NCI-H2196 treated with DMSO at 0.1 percent for 48 hours (cell line): ENCODE results near the gene LAMA5.

Experiments
- DNase-seq: peaks from one replicate; lab custom pipeline; 2025; ENCODE audit not compliant: unreplicated experiment; lab: John Stamatoyannopoulos, UW

Gene LAMA5

GRCh38 chr20:62304331-62305148, 62.6 kb downstream of the LAMA5 start:
- no peak for DNase-seq

- no peak for DNase-seq
Measured at GRCh38 chr20:62303340-62304226, 63.5 kb downstream of the LAMA5 start.

- no peak for DNase-seq
Measured at GRCh38 chr20:62303062-62303339, 64.1 kb downstream of the LAMA5 start.

DNA sequence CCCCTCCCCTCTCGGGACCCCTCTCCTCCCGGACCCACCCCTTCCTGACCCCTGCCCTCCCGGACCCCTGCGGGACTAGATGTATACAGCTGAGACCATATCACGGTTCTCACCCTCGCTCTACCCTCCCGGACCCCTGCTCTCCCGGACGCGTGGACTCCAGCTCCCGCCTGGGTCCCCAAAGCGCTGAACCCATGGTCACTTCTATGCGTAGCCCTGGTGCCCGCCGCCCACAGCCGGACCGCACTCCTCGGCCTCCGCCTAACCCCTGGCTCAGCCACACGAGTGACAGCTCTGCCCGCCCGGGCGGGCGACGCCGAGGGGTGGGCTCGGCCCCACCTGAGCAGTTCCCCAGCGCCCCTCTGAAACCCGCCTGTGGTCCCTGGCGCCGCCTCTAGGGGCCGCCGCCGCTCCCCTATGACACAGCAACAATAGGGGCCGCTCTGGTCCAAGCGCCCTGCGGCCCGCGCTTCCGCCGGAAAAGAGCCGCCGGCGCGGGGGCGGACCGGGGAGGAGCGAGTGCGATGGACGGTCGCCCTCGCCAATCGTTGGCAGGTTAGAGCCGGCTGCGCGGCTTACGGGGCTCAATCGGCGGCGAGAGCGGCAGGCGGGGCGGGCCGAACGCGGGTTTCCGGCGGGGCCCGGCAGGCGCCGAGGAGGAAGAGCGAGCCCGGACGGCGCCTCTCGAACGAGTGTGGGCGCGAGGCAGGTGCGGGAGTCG, 64.6 kb downstream of the LAMA5 start, which contains the start of gene ADRM1:
ADRM1 (plus strand) TSS at position 657 of the 721 bp plus-strand sequence. CDS start 572 bp downstream, outside the sequence.
- DNase-seq = peak; percentile 93

DNA sequence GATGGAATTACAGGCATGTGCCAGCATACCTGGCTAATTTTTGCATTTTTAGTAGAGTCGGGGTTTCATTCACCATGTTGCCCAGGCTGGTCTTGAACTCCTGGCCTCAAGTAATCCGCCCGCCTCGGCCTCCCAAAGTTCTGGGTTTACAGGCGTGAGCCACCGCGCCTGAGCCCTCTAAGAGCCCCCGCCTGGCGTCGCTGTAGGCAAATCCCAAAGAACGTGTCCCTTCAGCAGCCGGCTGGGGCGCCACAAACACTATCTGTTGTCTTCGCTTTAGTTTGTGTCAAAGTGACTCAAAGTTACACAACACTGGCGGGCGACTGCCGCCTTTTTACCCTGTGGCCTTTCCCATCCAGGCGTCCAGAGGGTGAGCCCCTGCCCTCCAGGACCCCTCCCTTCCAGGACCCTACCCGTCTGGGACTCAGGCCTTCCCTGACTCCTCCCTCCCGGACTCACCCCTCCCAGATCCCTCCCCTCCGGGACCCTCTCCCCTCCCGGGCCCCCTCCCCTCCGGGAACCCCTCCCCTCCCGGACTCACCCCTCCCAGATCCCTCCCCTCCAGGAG, 65.3 kb downstream of the LAMA5 start:
- DNase-seq = peak; percentile 88

DNA sequence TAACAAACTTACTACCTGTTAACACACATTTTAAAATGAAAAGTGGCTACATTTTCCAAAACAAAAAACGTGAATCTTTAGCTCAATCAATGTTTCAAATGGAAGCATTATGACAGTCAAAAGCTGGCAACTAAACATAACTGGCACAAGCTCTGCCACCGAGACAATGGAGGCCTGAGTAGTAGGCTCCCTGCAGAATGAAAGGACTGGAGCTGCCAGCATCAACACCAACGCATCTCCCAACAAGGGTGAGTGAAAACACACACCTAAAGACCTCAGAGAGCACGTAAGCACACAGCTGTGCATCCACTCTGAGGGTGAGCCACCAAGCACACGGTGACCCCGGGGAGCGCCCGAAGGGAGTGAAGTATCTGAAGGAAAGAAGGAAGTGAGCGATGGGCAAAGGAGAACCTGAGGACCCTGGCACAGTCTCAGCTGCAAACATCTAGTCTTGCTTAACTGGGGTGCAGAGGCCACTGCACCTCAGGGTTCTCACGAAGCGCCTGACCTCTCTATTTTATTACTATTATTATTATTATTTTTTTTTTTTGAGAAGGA, 65.9 kb downstream of the LAMA5 start:
- no peak for DNase-seq

GRCh38 chr20:62300319-62300718, 66.8 kb downstream of the LAMA5 start:
- DNase-seq = no peak

GRCh38 chr20:62299666-62300236, 67.4 kb downstream of the LAMA5 start:
- DNase-seq = no peak

GRCh38 chr20:62298577-62299249, 68.4 kb downstream of the LAMA5 start:
- no peak for DNase-seq

- no peak for DNase-seq
Measured at GRCh38 chr20:62297449-62298227, 69.5 kb downstream of the LAMA5 start.

- no peak for DNase-seq
Measured at GRCh38 chr20:62296724-62297448, 70.2 kb downstream of the LAMA5 start.

DNA sequence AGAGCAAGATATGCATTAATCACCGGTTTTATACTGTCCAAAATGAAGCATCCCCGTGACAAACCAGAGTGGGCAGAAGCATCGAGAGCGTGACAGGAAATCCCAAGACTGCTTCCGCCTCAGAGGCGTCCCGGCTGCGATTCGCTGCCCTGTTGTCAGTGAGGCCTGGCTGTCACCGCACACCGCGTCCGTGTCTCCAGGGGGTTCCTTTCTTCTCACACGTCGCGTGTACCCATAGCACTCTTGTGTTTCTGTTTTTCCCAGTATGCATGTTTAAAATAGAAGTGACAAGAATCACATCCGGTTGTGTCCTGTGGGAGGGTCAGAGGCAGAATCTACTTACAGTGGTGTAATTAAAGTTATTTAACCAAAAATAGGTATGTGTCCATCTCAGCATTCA, 72.6 kb downstream of the LAMA5 start:
- no peak for DNase-seq

GRCh38 chr20:62293946-62294345, 73.2 kb downstream of the LAMA5 start:
- no peak for DNase-seq

DNA sequence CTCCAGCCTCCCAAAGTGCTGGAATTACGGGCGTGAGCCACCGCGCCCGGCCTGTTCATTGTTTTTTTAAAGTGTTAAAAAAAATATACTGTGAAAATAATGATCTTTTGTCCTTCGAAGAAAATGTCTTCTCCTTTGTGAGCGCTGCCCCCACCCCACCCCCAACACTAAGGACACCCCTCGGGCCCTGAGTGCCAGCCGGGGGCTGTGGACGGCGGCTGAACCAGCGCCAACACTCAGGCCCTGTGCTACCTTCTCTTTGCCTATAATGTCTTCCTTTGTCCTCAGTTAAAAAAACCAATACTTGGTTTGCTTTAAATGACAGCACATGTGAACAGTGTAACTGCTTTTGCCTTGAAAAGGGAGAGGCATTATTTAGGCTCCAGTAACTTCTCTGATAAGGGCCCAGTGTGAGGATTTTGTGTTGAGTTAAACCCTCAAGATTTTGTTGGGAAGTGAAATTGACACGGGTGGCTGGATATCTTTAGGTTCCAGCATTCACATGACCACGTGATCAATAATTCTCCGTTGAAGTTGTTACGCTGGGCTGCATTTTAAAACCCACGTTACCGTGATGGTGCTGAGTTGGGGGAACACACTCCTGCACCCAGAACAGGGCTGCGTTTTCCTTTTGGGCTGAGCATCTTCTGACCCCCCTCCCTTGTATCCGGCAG, 73.9 kb downstream of the LAMA5 start:
- no peak for DNase-seq

DNA sequence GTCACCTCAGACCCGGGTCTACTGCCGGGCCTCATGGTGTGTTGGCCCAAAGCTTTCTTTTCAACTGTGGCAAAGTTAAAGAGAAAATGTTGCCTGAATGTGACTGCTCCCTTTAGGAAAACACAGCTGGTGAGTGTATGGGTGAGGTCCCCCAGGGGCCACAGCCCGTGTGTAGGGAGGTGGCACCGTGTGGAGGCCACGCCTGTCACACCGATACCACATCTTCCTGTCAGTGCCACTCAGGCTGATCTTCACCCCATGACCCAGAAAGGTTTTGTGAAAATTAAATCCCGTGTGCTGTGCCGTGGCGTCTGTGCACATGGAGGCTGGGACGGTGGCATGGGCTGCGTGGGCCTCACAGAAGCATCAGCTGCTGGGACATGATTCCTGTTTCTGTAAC, 75.0 kb downstream of the LAMA5 start:
- no peak for DNase-seq

- DNase-seq = no peak
Measured at GRCh38 chr20:62291251-62292066, 75.7 kb downstream of the LAMA5 start.

DNA sequence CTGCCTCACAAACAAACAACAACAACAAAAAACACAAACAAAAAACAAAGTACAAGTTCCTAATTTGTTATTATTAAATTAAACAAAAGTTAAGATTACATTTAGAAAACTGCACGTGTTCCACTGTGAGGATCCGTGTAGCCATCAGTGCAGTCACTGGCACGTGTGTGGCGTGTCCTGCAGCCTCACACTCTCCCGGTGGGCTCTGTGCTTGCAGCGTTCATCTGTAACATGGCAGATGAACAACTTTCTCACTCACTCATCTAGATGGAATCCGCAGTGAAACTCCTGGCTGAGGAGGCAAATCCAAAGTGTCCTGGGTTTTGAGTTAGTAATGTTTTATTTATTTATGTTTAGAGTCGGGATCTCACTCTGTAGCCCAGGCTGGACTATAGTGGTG, 77.2 kb downstream of the LAMA5 start:
- no peak for DNase-seq
